IMR-90 (cell line): ENCODE data around the gene CSNK2B. TPM values are rescaled to one million over a fixed set of nuclear protein-coding genes. Genes with fewer than 3 reads are reported as not detected.
A peak's percentile ranks its signal among the peaks of the same experiment; 100 is the strongest.

Experiments
- ATAC-seq: fragments of 200-7000 bp; cut with Tn5 transposase; 2 replicates; pipeline ENCODE4 v1.9.1; 2020; ENCODE audit warnings: low read depth, mild to moderate bottlenecking, moderate library complexity
- Bru-seq: library from RNA; stranded (reverse); fragments of 400-500 nt; gene quantifications from one replicate; lab custom pipeline; 2021; lab: Mats Ljungman, UMichigan
- BruChase-seq, 2 experiments: library from RNA; stranded (reverse); fragments of 400-500 nt; gene quantifications; one replicate each; lab custom pipeline; 2021; lab: Mats Ljungman, UMichigan
- BruUV-seq: library from RNA; stranded (reverse); fragments of 400-500 nt; replicated peaks from 2 replicates; lab custom pipeline; 2021; lab: Mats Ljungman, UMichigan
- CTCF ChIA-PET: fragments of 300-600 bp; formaldehyde crosslinking; extraction: SDS; loops from one replicate; lab custom pipeline; 2021; ENCODE audit warnings: antibody characterized with exemption; lab: Yijun Ruan, JAX
- POLR2A ChIA-PET: fragments of 300-600 bp; sonication (Branson Sonifier 250); formaldehyde crosslinking; loops from one replicate; lab custom pipeline; 2022; ENCODE audit warnings: antibody characterized with exemption; ENCODE audit not compliant: unreplicated experiment; lab: Charles Lee
- DNase-seq: peaks from one replicate; pipeline ENCODE4 v3.0.0; 2013
- H2AFZ ChIP-seq: replicated peaks from 2 replicates; pipeline ENCODE3; 2013; ENCODE audit warnings: low read length, mild to moderate bottlenecking; ENCODE audit not compliant: poor library complexity
- H2AK5ac ChIP-seq: 2 replicates; pipeline ENCODE4 v1.6.1; 2013; ENCODE audit warnings: low read depth, low read length, inconsistent platforms
- H2AK9ac ChIP-seq: replicated peaks from 2 replicates; pipeline ENCODE3; 2013; ENCODE audit warnings: mild to moderate bottlenecking, low read depth, low read length, moderate library complexity; ENCODE audit not compliant: poor library complexity
- H2BK120ac ChIP-seq: 2 replicates; pipeline ENCODE4 v1.6.1; 2013; ENCODE audit warnings: low read depth, low read length, inconsistent platforms
- H2BK15ac ChIP-seq: 3 replicates; pipeline ENCODE4 v1.6.1; 2013; ENCODE audit warnings: low read depth, low read length, inconsistent platforms
- H2BK20ac ChIP-seq: 2 replicates; pipeline ENCODE4 v1.6.1; 2013; ENCODE audit warnings: low read depth, mild to moderate bottlenecking, inconsistent platforms, low read length, moderate library complexity
- H2BK5ac ChIP-seq: 2 replicates; pipeline ENCODE4 v1.6.1; 2013; ENCODE audit warnings: mild to moderate bottlenecking, low read depth, low read length, inconsistent platforms; ENCODE audit not compliant: poor library complexity, severe bottlenecking
- H3K14ac ChIP-seq: replicated peaks from 2 replicates; pipeline ENCODE4 v1.6.1; 2013; ENCODE audit warnings: low read depth, low read length, inconsistent platforms
- H3K18ac ChIP-seq: 2 replicates; pipeline ENCODE4 v1.6.1; 2013; ENCODE audit warnings: low read depth, low read length, control low read depth
- H3K23ac ChIP-seq: 2 replicates; pipeline ENCODE4 v1.6.1; 2013; ENCODE audit warnings: low read depth, low read length, inconsistent platforms
- H3K27ac ChIP-seq: 2 replicates; pipeline ENCODE4 v1.5.1; 2013; ENCODE audit warnings: mild to moderate bottlenecking, control low read depth, low read length; ENCODE audit not compliant: insufficient read depth
- H3K27me3 ChIP-seq: 2 replicates; pipeline ENCODE4 v1.6.1; 2013; ENCODE audit warnings: low read length; ENCODE audit not compliant: control insufficient read depth, insufficient read depth
- H3K36me3 ChIP-seq: 2 replicates; pipeline ENCODE4 v1.6.1; 2013; ENCODE audit warnings: low read length, mixed read lengths; ENCODE audit not compliant: control insufficient read depth, insufficient read depth
- H3K4ac ChIP-seq: 2 replicates; pipeline ENCODE4 v1.6.1; 2013; ENCODE audit warnings: low read depth, low read length, inconsistent platforms
- H3K4me1 ChIP-seq: 2 replicates; pipeline ENCODE4 v1.6.1; 2013; ENCODE audit warnings: low read length, mixed read lengths; ENCODE audit not compliant: control insufficient read depth, insufficient read depth
- H3K4me2 ChIP-seq: 2 replicates; pipeline ENCODE4 v1.6.1; 2013; ENCODE audit warnings: low read depth, mild to moderate bottlenecking, control low read depth, low read length, moderate library complexity
- H3K4me3 ChIP-seq: 2 replicates; pipeline ENCODE4 v1.5.1; 2013; ENCODE audit warnings: low read depth, mild to moderate bottlenecking, control low read depth, low read length, moderate library complexity; ENCODE audit not compliant: insufficient read depth
- H3K56ac ChIP-seq: 2 replicates; pipeline ENCODE4 v1.6.1; 2013; ENCODE audit warnings: low read length, inconsistent platforms; ENCODE audit not compliant: insufficient read depth; ENCODE audit errors: extremely low read depth
- H3K79me1 ChIP-seq, 2 experiments: 2 replicates each; pipeline ENCODE4 v1.6.1; 2013; ENCODE audit warnings: low read length in 2 of 2, inconsistent platforms in 1 of 2, low read depth in 1 of 2
- H3K9ac ChIP-seq: 2 replicates; pipeline ENCODE4 v1.6.1; 2013; ENCODE audit warnings: low read depth, low read length, control low read depth
- H3K9me1 ChIP-seq: 2 replicates; pipeline ENCODE4 v1.6.1; 2013; ENCODE audit warnings: low read length, inconsistent platforms; ENCODE audit not compliant: insufficient read depth
- H3K9me3 ChIP-seq: 2 replicates; pipeline ENCODE4 v1.6.1; 2013; ENCODE audit warnings: low read length; ENCODE audit not compliant: control insufficient read depth, insufficient read depth
- H4K20me1 ChIP-seq: 2 replicates; pipeline ENCODE4 v1.6.1; 2013; ENCODE audit warnings: low read length, inconsistent platforms; ENCODE audit not compliant: insufficient read depth
- H4K5ac ChIP-seq: 2 replicates; pipeline ENCODE4 v1.6.1; 2013; ENCODE audit warnings: mild to moderate bottlenecking, low read depth, low read length, control low read depth
- H4K8ac ChIP-seq, 2 experiments: 2 replicates each; pipeline ENCODE4 v1.6.1; 2013; ENCODE audit warnings: low read depth in 2 of 2, low read length in 2 of 2, control low read depth in 1 of 2, inconsistent platforms in 1 of 2
- H4K91ac ChIP-seq: 2 replicates; pipeline ENCODE4 v1.6.1; 2013; ENCODE audit warnings: low read depth, low read length, inconsistent platforms; ENCODE audit not compliant: insufficient read depth
- BHLHE40 ChIP-seq: fragments of 150-350 bp; IDR thresholded peaks from 2 replicates; pipeline ENCODE4 v1.6.1; 2016; ENCODE audit warnings: mild to moderate bottlenecking, low read depth, low read length
- CHD1 ChIP-seq: IDR thresholded peaks from 2 replicates; pipeline ENCODE4 v1.6.1; 2012; ENCODE audit warnings: low read depth, low read length, improper control_type of control experiment
- MAZ ChIP-seq: IDR thresholded peaks from 2 replicates; pipeline ENCODE4 v1.6.1; 2012; ENCODE audit warnings: low read depth, mild to moderate bottlenecking, low read length, improper control_type of control experiment, moderate library complexity, borderline replicate concordance
- MXI1 ChIP-seq: IDR thresholded peaks from 2 replicates; pipeline ENCODE4 v1.6.1; 2012; ENCODE audit warnings: low read depth, mild to moderate bottlenecking, low read length, moderate library complexity, borderline replicate concordance
- POLR2A ChIP-seq: IDR thresholded peaks from 2 replicates; pipeline ENCODE4 v1.6.1; 2012; ENCODE audit warnings: mild to moderate bottlenecking, low read depth, low read length
- RCOR1 ChIP-seq: IDR thresholded peaks from 2 replicates; pipeline ENCODE4 v1.6.1; 2012; ENCODE audit warnings: mild to moderate bottlenecking, low read length, improper control_type of control experiment; ENCODE audit not compliant: insufficient replicate concordance
- RFX5 ChIP-seq: IDR thresholded peaks from 2 replicates; pipeline ENCODE4 v1.8.0; 2012; ENCODE audit warnings: low read depth, mild to moderate bottlenecking, low read length, moderate library complexity
- SMC3 ChIP-seq: fragments of 150-350 bp; IDR thresholded peaks from 2 replicates; pipeline ENCODE4 v1.6.1; 2016; ENCODE audit warnings: low read depth, mild to moderate bottlenecking, antibody characterized with exemption, low read length, moderate library complexity
- USF2 ChIP-seq: fragments of 150-350 bp; IDR thresholded peaks from 2 replicates; pipeline ENCODE4 v1.6.1; 2017; ENCODE audit warnings: mild to moderate bottlenecking, antibody characterized with exemption, low read length, low read depth
- WGBS, 2 experiments: methylation state at CpG; one replicate each; pipeline versions ENCODE4 v1.1.5 to v1.1.7; 2013; ENCODE audit warnings: missing lambda C conversion rate in 2 of 2; ENCODE audit not compliant: insufficient read length in 1 of 2; ENCODE audit errors: extremely low coverage in 2 of 2; 5-methylcytosine and 5-hydroxymethylcytosine counted together
- dilution Hi-C: fragments of 300-500 bp; cut with HindIII; formaldehyde crosslinking; loops from one replicate; pipeline ENCODE4 v1.14.3; 2018; ENCODE audit warnings: low sequenced_read_pairs; ENCODE audit not compliant: unreplicated experiment
- in situ Hi-C: fragments of 300-500 bp; cut with MboI; formaldehyde crosslinking; loops from 3 replicates; pipeline ENCODE4 v1.14.3; 2019; ENCODE audit warnings: low sequenced_read_pairs, inconsistent platforms, mixed read lengths
- intact Hi-C: fragments of 100-400 bp; cut with micrococcal nuclease; formaldehyde crosslinking; loops from 2 replicates; pipeline ENCODE4 v1.10.0; 2022
- long read RNA-seq: library from polyadenylated mRNA; unstranded; transcript quantifications from one replicate; pipeline ENCODE4 v2.0.0, GENCODE V29; 2021; ENCODE audit not compliant: unreplicated experiment
- polyA plus RNA-seq, 3 experiments: library from polyadenylated mRNA; depleted of rRNA; stranded (reverse); fragments of >200 nt; gene quantifications; 2 replicates each; pipeline ENCODE4 v1.2.3, GENCODE V29; 2012; ENCODE audit warnings: low replicate concordance in 1 of 3
- total RNA-seq: library from RNA; depleted of rRNA; stranded (reverse); fragments of >200 nt; gene quantifications from 2 replicates; pipeline ENCODE4 v1.2.3, GENCODE V29; 2012; rRNA removed

CSNK2B gene
- total RNA-seq (218 and 240 TPM in 2 replicates), polyA plus RNA-seq (2012; rRNA removed) (178 and 194 TPM in 2 replicates), Bru-seq, nascent RNA (percentile 68 among the genes with signal in this experiment), BruChase-seq, experiment 1, labeled RNA remaining after a 6-hour chase (percentile 67 among the genes with signal in this experiment), BruChase-seq, experiment 2, labeled RNA remaining after a 2-hour chase (percentile 61 among the genes with signal in this experiment)
- polyA plus RNA-seq (2012; cell fraction: cytosol; rRNA removed): 153 and 226 TPM in 2 replicates
- polyA plus RNA-seq (2012; cell fraction: nucleus; rRNA removed; ENCODE audit: low replicate concordance): 198 and 332 TPM in 2 replicates
- long read RNA-seq, transcript CSNK2B-203 (7 exons, 948 nt): major isoform, 78 of 112 reads
- long read RNA-seq, partial matches to known transcripts: 26 of 112 reads
- long read RNA-seq, other reads (novel, unspliced or antisense): 5 of 112 reads

DNA sequence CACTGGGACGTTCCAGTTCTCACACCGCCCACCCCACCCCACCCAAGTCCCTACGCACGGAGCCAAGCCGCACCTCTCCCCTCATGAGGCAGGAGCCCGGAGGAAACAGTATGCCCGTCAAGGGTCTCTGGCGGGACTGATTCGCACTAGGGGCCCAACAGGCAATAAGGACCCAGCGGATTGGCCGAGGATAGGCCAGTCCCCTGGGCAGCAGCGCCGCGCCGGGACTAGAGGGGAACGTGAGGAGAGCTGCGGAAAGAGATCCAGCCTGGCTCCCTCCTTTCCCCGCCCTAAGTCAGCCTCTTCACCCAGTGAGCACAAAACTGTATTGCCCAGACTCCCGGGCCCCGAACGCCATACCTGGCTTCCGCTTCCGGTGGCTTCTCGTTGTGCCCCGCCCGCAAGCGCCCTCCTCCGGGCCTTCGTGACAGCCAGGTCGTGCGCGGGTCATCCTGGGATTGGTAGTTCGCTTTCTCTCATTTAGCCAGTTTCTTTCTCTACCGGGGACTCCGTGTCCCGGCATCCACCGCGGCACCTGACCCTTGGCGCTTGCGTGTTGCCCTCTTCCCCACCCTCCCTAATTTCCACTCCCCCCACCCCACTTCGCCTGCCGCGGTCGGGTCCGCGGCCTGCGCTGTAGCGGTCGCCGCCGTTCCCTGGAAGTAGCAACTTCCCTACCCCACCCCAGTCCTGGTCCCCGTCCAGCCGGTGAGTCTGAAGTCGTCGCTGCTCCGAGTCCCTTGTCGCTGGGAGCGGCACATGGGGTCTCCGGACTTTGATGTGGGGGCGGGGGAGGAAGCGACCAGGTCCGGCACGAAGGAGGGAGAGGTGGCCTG is at the start of gene CSNK2B:
Gene CSNK2B, plus strand, starts transcription at position 580 of the 836 bp plus-strand sequence. CDS start 752 bp downstream, outside the sequence.
- peaks cover 5% of the 10 kb centered on the region for H4K20me1 ChIP-seq
- peaks cover 16 to 86% of the 10 kb centered on the region in 2 experiments for H3K79me1 ChIP-seq
- H3K9me3 ChIP-seq: no peaks in the 10 kb centered on the region
- peak within 1 kb of the TSS; percentile 94 for H3K9ac ChIP-seq
- TF ChIP-seq BHLHE40 (peak; percentile 19; the same call in 1 of the 2 replicates), POLR2A (peak; percentile 70), CHD1 (no peak), MAZ (peak; percentile 63), SMC3 (no peak), RFX5 (no peak), RCOR1 (no peak), MXI1 (0 out of 2 replicates have a peak, but pooled peaks have one; percentile 8), USF2 (peak; percentile 85)
- DNase-seq (peak; percentile 96), ATAC-seq (peak; percentile 80)
- H2AFZ ChIP-seq: peak within 1 kb of the TSS; percentile 90
- peak within 1 kb of the TSS; percentile 96 for H3K4ac ChIP-seq
- WGBS, 2 experiments: 3% methylated on average over 17 of the region's 63 CpGs; no CpG with 5 or more reads in 1 of the 2 experiments
- H3K4me1 ChIP-seq: peaks cover 16% of the 10 kb centered on the region
- peak within 1 kb of the TSS; percentile 93 for H3K14ac ChIP-seq
- H3K4me2 ChIP-seq: peak within 1 kb of the TSS; percentile 93
- peak within 1 kb of the TSS; percentile 91 for H4K91ac ChIP-seq
- in situ Hi-C loops: no loop called here
- H2AK9ac ChIP-seq: peak within 1 kb of the TSS; percentile 99
- H3K36me3 ChIP-seq: peaks cover 38% of the 10 kb centered on the region
- ChIA-PET CTCF (no interaction called here), POLR2A (no interaction called here)
- H4K8ac ChIP-seq: peak within 1 kb of the TSS; percentile 70 to 98
- intact Hi-C loops: loop anchor here (2.0 kb wide), 1 partner anchor 119 kb away; the partner anchor contains the start of genes ATP6V1G2 and NFKBIL1
- H2BK5ac ChIP-seq: peak within 1 kb of the TSS; percentile 92
- peak within 1 kb of the TSS; percentile 93 for H3K23ac ChIP-seq
- H3K27ac ChIP-seq: peak within 1 kb of the TSS; percentile 97
- H3K56ac ChIP-seq: peak within 1 kb of the TSS; percentile 86
- H3K27me3 ChIP-seq: no peaks in the 10 kb centered on the region
- dilution Hi-C loops: no loop called here
- no peak within 1 kb of the TSS for H2BK20ac ChIP-seq
- peak within 1 kb of the TSS; percentile 76 for H3K18ac ChIP-seq
- H2BK15ac ChIP-seq: peak within 1 kb of the TSS; percentile 10; the same call in 1 of the 3 replicates
- peak within 1 kb of the TSS; percentile 95 for H3K4me3 ChIP-seq
- H2AK5ac ChIP-seq: peak within 1 kb of the TSS; percentile 96
- peak within 1 kb of the TSS; percentile 69 for H2BK120ac ChIP-seq
- peak within 1 kb of the TSS; percentile 83 for H4K5ac ChIP-seq
- no TSS peak for BruUV-seq
- peaks cover 6% of the 10 kb centered on the region; the same call in 1 of the 2 replicates for H3K9me1 ChIP-seq
